IPS-NIHi7 (cell line): Measurements from ENCODE around the gene CACNB4.

Experiments used
- DNase-seq: peaks from one replicate; pipeline ENCODE4 v3.0.0; 2012; ENCODE audit warnings: mixed read lengths; ENCODE audit errors: extremely low spot score

The CACNB4 gene

GRCh38 chr2:151855111-151855510 lies 243.7 kb downstream of the CACNB4 start:
- DNase-seq, result no peak

- DNase-seq, result no peak
Observed at GRCh38 chr2:151853070-151853758, 245.6 kb downstream of the CACNB4 start.

- no peak for DNase-seq
Observed at GRCh38 chr2:151852260-151853069, 246.4 kb downstream of the CACNB4 start.

- DNase-seq, result no peak
Observed at GRCh38 chr2:151851761-151852160, 247.1 kb downstream of the CACNB4 start.

GRCh38 chr2:151849413-151850010 lies 249.3 kb downstream of the CACNB4 start:
- no peak for DNase-seq

GRCh38 chr2:151845884-151846283 lies 253.0 kb downstream of the CACNB4 start:
- DNase-seq, result no peak

- no peak for DNase-seq
Observed at GRCh38 chr2:151845481-151845880, 253.4 kb downstream of the CACNB4 start.

GRCh38 chr2:151844211-151844896 lies 254.5 kb downstream of the CACNB4 start:
- no peak for DNase-seq

GRCh38 chr2:151843691-151844061 lies 255.2 kb downstream of the CACNB4 start:
- no peak for DNase-seq

- no peak for DNase-seq
Observed at GRCh38 chr2:151842830-151843690, 255.8 kb downstream of the CACNB4 start.

GRCh38 chr2:151841047-151841424 lies 257.8 kb downstream of the CACNB4 start:
- DNase-seq, result no peak

- DNase-seq, result no peak
Observed at GRCh38 chr2:151840216-151841046, 258.4 kb downstream of the CACNB4 start.

GRCh38 chr2:151837926-151838325 lies 260.9 kb downstream of the CACNB4 start:
- no peak for DNase-seq

GRCh38 chr2:151833984-151834383 lies 264.9 kb downstream of the CACNB4 start:
- DNase-seq, result no peak

- no peak for DNase-seq
Observed at GRCh38 chr2:151830961-151831360, 267.9 kb downstream of the CACNB4 start.

GRCh38 chr2:151828890-151829324 lies 269.9 kb downstream of the CACNB4 start:
- DNase-seq, result no peak

GRCh38 chr2:151828143-151828889 lies 270.5 kb downstream of the CACNB4 start, which contains the start of gene ARL5A:
Gene ARL5A, minus strand, starts transcription at chr2:151828421. Its CDS starts 245 bp downstream, at chr2:151828176.
- DNase-seq, result peak; percentile 97

GRCh38 chr2:151827564-151828142 lies 271.2 kb downstream of the CACNB4 start:
- DNase-seq, result peak; percentile 14

- DNase-seq, result no peak
Observed at GRCh38 chr2:151826737-151827157, 272.1 kb downstream of the CACNB4 start.
